Activated CD8-positive, alpha-beta memory T cell treated with anti-CD3 and anti-CD28 coated beads for 1 hour (primary cell): ENCODE data around the gene WDR90.

Experiments
- DNase-seq, 2 donors: peaks; one replicate each; pipeline ENCODE4 v3.0.0-alpha.2; 2020; ENCODE audit warnings: low read depth in 1 of 2; ENCODE audit errors: extremely low read depth in 1 of 2

The WDR90 gene

GRCh38 chr16:637081-638018, 11.8 kb upstream of the WDR90 start:
- DNase-seq: peak; percentile 60 to 83

GRCh38 chr16:638034-638543, 11.1 kb upstream of the WDR90 start:
- no peak for DNase-seq

GRCh38 chr16:638836-639235, 10.3 kb upstream of the WDR90 start:
- no peak for DNase-seq

GRCh38 chr16:640614-641013, 8.6 kb upstream of the WDR90 start:
- DNase-seq: no peak

GRCh38 chr16:641326-642188, 7.6 kb upstream of the WDR90 start, which contains the start of gene MCRIP2:
MCRIP2 (plus strand) TSS chr16:641828; CDS start chr16:641992, 164 bp downstream.
- DNase-seq: peak in 1 of 2 donors; percentile 33

- DNase-seq: no peak
These were observed 6.7 kb upstream of the WDR90 start for GRCh38 chr16:642189-643049.

- no peak for DNase-seq
These were observed 6.2 kb upstream of the WDR90 start for GRCh38 chr16:643050-643368.

GRCh38 chr16:644556-644955, 4.6 kb upstream of the WDR90 start:
- no peak for DNase-seq

GRCh38 chr16:645852-646678, 3.1 kb upstream of the WDR90 start:
- DNase-seq: no peak

- no peak for DNase-seq
These were observed 2.4 kb upstream of the WDR90 start for GRCh38 chr16:646679-647172.

GRCh38 chr16:647173-647902, 1.8 kb upstream of the WDR90 start:
- no peak for DNase-seq

GRCh38 chr16:648071-648780, 939 bp upstream of the WDR90 start:
- no peak for DNase-seq

GRCh38 chr16:649631-650030, 466 bp downstream of the WDR90 start:
- no peak for DNase-seq

- no peak for DNase-seq
These were observed 2.7 kb downstream of the WDR90 start for GRCh38 chr16:651844-652243.

- DNase-seq: no peak
These were observed 3.5 kb downstream of the WDR90 start for GRCh38 chr16:652454-653305.

- no peak for DNase-seq
These were observed 4.9 kb downstream of the WDR90 start for GRCh38 chr16:654034-654433.

GRCh38 chr16:657487-657886, 8.3 kb downstream of the WDR90 start:
- DNase-seq: no peak
